ENCODE measurements around the gene HOXD8. TPM values are rescaled to one million over a fixed set of nuclear protein-coding genes. Genes with fewer than 3 reads are reported as not detected.

HOXD8 gene
- total and polyA plus RNA-seq, 5 donors: 0.11 to 0.63 (median 0.38) TPM

DNA sequence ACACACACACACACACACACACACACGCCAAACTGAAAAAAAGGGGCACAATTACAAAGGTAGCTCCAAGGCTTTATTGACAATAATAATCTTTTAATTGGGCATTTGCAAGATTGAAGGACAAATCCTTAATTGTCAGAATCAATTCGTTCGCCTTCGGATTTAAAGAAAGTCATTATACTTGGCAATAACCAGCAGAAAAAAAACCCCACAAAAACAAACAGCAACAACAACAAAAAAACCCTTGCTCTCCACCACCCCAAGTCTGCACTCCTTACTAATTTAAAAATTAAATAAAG is 1.8 kb upstream of the HOXD8 start:
- Histone ChIP-seq H3K4me1 (ENCODE audit: control insufficient read depth, insufficient read depth, low read length) (peaks cover 8% of the 10 kb centered on the region), H3K27ac (ENCODE audit: low read length) (no peak overlapping the region), H3K4me3 (ENCODE audit: low read length) (no peak overlapping the region), H3K27me3 (ENCODE audit: control insufficient read depth, insufficient read depth) (peaks cover 12% of the 10 kb centered on the region), H3K9me3 (ENCODE audit: control insufficient read depth, low read length) (no peaks in the 10 kb centered on the region)
- WGBS: 24% methylated on average over 4 of the region's 4 CpGs
- intact Hi-C loops (cut with DNase I): loop anchor here in 3 of 4 donors (5.0 to 10.0 kb wide), 4 partner anchors 330 to 1020 kb away; no protein-coding TSS in a partner anchor
- ATAC-seq (no peak), DNase-seq (no peak)

DNA sequence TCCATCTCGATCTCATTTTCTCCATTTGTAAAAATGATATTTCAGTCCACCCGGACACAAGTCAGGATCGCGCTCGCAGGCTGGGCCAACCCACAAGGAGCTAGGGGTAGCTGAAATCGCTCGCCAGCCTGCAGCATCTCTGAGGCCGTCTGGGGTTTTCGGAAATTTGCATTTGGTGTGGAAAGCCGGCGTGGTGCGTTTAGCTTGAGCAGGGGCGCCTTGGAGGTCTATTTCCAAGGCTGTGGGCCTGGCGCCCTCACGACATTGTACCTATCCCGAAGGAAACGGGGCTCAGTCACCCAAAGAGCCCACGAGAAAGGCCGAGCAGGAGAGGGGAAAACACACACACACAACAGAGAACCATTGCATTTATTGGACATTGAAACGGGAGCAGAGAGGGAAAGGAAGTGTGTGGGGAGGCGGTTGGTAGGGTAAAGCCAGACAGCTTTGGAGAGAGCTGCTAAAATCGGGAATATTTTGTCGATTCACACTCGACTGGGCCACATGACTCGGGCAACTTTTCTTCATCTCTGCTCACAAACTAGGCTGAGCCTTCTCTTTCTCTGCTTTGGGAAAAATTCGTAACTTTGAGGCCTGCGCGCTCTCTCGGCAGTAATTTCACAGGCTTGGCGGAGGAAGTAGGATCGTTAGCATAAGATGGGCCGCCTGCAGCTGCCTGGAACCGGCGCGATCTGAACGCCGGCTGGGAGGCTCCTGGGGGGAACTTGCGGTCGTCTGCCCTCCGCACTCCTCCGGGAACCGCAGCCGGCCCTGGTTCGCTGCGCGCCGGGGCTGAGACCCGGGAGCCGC is 1.1 kb upstream of the HOXD8 start:
- 12% methylated on average over 49 of the region's 49 CpGs for WGBS
- no peaks in the 10 kb centered on the region for H3K9me3 ChIP-seq (ENCODE audit: control insufficient read depth, low read length)
- H3K27me3 ChIP-seq (ENCODE audit: control insufficient read depth, insufficient read depth): peaks cover 14% of the 10 kb centered on the region
- ATAC-seq (no peak), DNase-seq (no peak)
- no peak overlapping the region for H3K4me3 ChIP-seq (ENCODE audit: low read length)
- H3K4me1 ChIP-seq (ENCODE audit: control insufficient read depth, insufficient read depth, low read length): peaks cover 3% of the 10 kb centered on the region
- H3K27ac ChIP-seq (ENCODE audit: low read length): no peak overlapping the region
- intact Hi-C loops (cut with DNase I): loop anchor here in 3 of 4 donors (5.0 to 10.0 kb wide), 4 partner anchors 329 to 1019 kb away; no protein-coding TSS in a partner anchor

GRCh38 chr2:176129813-176130146 is 275 bp downstream of the HOXD8 start:
- no peak for DNase-seq
- Histone ChIP-seq H3K4me1 (ENCODE audit: control insufficient read depth, insufficient read depth, low read length) (peaks cover 3% of the 10 kb centered on the region), H3K4me3 (ENCODE audit: low read length) (peak overlapping the region; percentile 55), H3K27ac (ENCODE audit: low read length) (no peak overlapping the region), H3K27me3 (ENCODE audit: control insufficient read depth, insufficient read depth) (peaks cover 14% of the 10 kb centered on the region), H3K9me3 (ENCODE audit: control insufficient read depth, low read length) (no peaks in the 10 kb centered on the region)
- no peak for ATAC-seq
- WGBS: 2% methylated on average over 43 of the region's 43 CpGs
- intact Hi-C loops (cut with DNase I): loop anchor here (5.0 to 10.0 kb wide), 6 partner anchors 328 to 1018 kb away; no protein-coding TSS in a partner anchor

DNA sequence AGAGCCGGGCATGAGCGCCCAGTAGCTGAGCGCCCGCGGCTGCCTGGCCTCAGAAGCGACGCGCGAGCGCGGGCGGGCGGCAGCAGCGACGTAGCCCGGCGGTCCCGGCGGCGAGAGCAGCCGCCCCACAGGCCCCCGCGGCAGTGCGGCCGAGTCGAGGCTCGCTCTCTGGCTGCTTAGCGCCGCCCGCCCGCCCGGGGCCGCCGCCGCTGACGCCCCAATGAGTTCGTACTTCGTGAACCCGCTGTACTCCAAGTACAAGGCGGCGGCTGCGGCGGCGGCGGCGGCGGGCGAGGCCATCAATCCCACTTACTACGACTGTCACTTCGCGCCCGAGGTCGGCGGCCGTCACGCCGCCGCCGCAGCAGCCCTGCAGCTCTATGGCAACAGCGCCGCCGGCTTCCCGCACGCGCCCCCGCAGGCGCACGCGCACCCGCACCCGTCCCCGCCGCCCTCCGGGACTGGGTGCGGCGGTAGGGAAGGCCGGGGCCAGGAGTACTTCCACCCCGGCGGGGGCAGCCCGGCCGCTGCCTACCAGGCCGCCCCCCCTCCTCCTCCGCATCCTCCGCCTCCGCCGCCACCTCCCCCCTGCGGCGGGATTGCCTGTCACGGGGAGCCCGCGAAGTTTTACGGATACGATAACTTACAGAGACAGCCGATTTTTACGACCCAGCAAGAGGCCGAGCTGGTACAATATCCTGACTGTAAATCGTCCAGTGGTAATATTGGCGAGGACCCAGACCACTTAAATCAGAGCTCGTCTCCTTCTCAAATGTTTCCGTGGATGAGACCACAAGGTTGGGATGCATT is 847 bp downstream of the HOXD8 start:
- Histone ChIP-seq H3K27me3 (ENCODE audit: control insufficient read depth, insufficient read depth) (peaks cover 16% of the 10 kb centered on the region), H3K4me3 (ENCODE audit: low read length) (peak overlapping the region; percentile 55), H3K9me3 (ENCODE audit: control insufficient read depth, low read length) (no peaks in the 10 kb centered on the region), H3K27ac (ENCODE audit: low read length) (no peak overlapping the region), H3K4me1 (ENCODE audit: control insufficient read depth, insufficient read depth, low read length) (peaks cover 3% of the 10 kb centered on the region)
- ATAC-seq (peak in 1 of 2 donors; percentile 37), DNase-seq (peak in 1 of 3 donors; percentile 67)
- intact Hi-C loops (cut with DNase I): loop anchor here in 2 of 4 donors (10.0 kb wide), 2 partner anchors 1004 to 1014 kb away; no protein-coding TSS in a partner anchor
- WGBS: under 1% methylated on average over 100 of the region's 100 CpGs

DNA sequence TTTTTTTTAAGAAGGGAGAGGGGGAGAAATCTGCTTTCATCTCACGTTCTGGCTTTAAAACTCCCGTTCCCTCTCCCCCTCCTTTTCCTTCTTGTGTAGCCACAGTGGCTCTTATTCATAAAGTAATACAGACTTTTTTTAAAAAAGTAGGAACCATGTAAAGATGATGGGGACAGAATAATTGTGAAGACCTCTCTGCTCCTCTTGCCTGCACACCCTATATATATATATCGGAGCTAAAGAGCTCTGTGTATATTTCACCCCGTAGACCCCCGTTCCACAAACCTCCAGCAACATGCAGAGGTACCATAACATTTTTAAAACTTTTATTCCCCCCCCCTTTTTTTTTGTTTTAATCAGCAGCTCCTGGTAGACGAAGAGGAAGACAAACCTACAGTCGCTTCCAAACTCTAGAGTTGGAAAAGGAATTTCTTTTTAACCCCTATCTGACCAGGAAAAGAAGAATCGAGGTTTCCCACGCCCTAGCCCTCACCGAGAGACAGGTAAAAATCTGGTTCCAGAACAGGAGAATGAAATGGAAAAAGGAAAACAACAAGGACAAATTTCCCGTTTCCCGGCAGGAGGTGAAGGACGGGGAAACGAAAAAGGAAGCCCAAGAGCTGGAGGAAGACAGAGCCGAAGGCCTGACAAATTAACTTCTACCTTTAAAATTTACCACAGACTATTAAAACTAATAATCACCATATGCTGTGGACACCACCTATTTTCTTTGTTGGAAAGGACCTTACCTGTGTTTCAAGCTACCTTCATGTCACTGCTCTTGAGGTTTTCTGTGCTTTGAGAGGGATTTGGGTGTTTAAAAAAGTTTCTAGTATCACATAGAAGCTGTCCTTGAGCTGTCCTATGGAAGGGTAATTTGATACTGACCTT is 1.7 kb downstream of the HOXD8 start:
- intact Hi-C loops (cut with DNase I): loop anchor here in 2 of 4 donors (10.0 kb wide), 2 partner anchors 1004 to 1014 kb away; no protein-coding TSS in a partner anchor
- no peak for ATAC-seq
- Histone ChIP-seq H3K4me1 (ENCODE audit: control insufficient read depth, insufficient read depth, low read length) (peaks cover 3% of the 10 kb centered on the region), H3K9me3 (ENCODE audit: control insufficient read depth, low read length) (no peaks in the 10 kb centered on the region), H3K27ac (ENCODE audit: low read length) (no peak overlapping the region), H3K27me3 (ENCODE audit: control insufficient read depth, insufficient read depth) (peaks cover 14% of the 10 kb centered on the region), H3K4me3 (ENCODE audit: low read length) (peak overlapping the region; percentile 21)
- DNase-seq: no peak
- 11% methylated on average over 15 of the region's 15 CpGs for WGBS

- no peaks in the 10 kb centered on the region for H3K9me3 ChIP-seq (ENCODE audit: control insufficient read depth, low read length)
- H3K4me1 ChIP-seq (ENCODE audit: control insufficient read depth, insufficient read depth, low read length): peaks cover 3% of the 10 kb centered on the region
- intact Hi-C loops (cut with DNase I): loop anchor here in 2 of 4 donors (10.0 kb wide), 2 partner anchors 1003 to 1013 kb away; no protein-coding TSS in a partner anchor
- DNase-seq: no peak
- peak overlapping the region; percentile 43 for H3K4me3 ChIP-seq (ENCODE audit: low read length)
- H3K27me3 ChIP-seq (ENCODE audit: control insufficient read depth, insufficient read depth): peaks cover 14% of the 10 kb centered on the region
- H3K27ac ChIP-seq (ENCODE audit: low read length): no peak overlapping the region
- no peak for ATAC-seq
- WGBS: 24% methylated on average over 4 of the region's 4 CpGs
These were observed 2.3 kb downstream of the HOXD8 start for GRCh38 chr2:176131848-176132158.

GRCh38 chr2:176132205-176133171 is 3.0 kb downstream of the HOXD8 start:
- no peak for ATAC-seq
- no peaks in the 10 kb centered on the region for H3K9me3 ChIP-seq (ENCODE audit: control insufficient read depth, low read length)
- intact Hi-C loops (cut with DNase I): loop anchor here in 2 of 4 donors (10.0 kb wide), 2 partner anchors 1002 to 1012 kb away; no protein-coding TSS in a partner anchor
- H3K4me1 ChIP-seq (ENCODE audit: control insufficient read depth, insufficient read depth, low read length): peaks cover 3% of the 10 kb centered on the region
- WGBS: 14% methylated on average over 33 of the region's 33 CpGs
- peak overlapping the region; percentile 43 for H3K4me3 ChIP-seq (ENCODE audit: low read length)
- DNase-seq: no peak
- H3K27ac ChIP-seq (ENCODE audit: low read length): no peak overlapping the region
- peaks cover 14% of the 10 kb centered on the region for H3K27me3 ChIP-seq (ENCODE audit: control insufficient read depth, insufficient read depth)

DNA sequence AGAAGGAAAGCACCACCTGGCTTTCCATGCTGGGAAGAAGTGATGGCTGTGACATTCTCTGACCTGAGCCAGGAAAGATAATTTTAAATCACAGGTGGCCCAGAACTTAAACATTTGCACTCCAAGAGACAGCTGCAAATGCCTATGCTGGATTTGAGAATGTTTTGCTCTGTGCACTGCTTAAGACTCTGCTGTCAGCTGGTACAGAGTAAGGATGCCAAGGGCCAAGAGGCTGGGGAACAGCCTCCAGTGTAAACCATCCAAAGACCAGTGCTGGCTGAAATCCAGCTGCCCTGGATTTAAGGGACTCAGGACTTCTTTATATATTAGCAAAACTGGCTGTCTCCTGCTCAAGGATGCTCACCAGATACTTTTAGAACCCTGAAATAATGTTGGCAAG is 3.9 kb downstream of the HOXD8 start:
- no peak overlapping the region for H3K27ac ChIP-seq (ENCODE audit: low read length)
- no peaks in the 10 kb centered on the region for H3K9me3 ChIP-seq (ENCODE audit: control insufficient read depth, low read length)
- DNase-seq (no peak), ATAC-seq (no peak)
- peaks cover 3% of the 10 kb centered on the region for H3K4me1 ChIP-seq (ENCODE audit: control insufficient read depth, insufficient read depth, low read length)
- peaks cover 12% of the 10 kb centered on the region for H3K27me3 ChIP-seq (ENCODE audit: control insufficient read depth, insufficient read depth)
- H3K4me3 ChIP-seq (ENCODE audit: low read length): no peak overlapping the region
- intact Hi-C loops (cut with DNase I): loop anchor here in 2 of 4 donors (10.0 kb wide), 2 partner anchors 1001 to 1011 kb away; no protein-coding TSS in a partner anchor

GRCh38 chr2:176134035-176134434 is 4.5 kb downstream of the HOXD8 start:
- DNase-seq: no peak
- Histone ChIP-seq H3K9me3 (ENCODE audit: control insufficient read depth, low read length) (no peaks in the 10 kb centered on the region), H3K4me1 (ENCODE audit: control insufficient read depth, insufficient read depth, low read length) (peaks cover 3% of the 10 kb centered on the region), H3K27ac (ENCODE audit: low read length) (no peak overlapping the region), H3K27me3 (ENCODE audit: control insufficient read depth, insufficient read depth) (peaks cover 12% of the 10 kb centered on the region), H3K4me3 (ENCODE audit: low read length) (no peak overlapping the region)
- WGBS: 38% methylated on average over 4 of the region's 4 CpGs
- ATAC-seq: no peak
- intact Hi-C loops (cut with DNase I): loop anchor here in 2 of 4 donors (10.0 kb wide), 2 partner anchors 1001 to 1011 kb away; no protein-coding TSS in a partner anchor
